OCI-M2 (cell line): Measurements from ENCODE around the gene DEF6.
"Not testable (repeated sequence)": the region's sequence is repeated elsewhere in the genome, so short reads cannot be mapped to it uniquely, and the experiment has no call there.

Source experiments
- DNase-seq: peaks from one replicate; lab custom pipeline; 2025; ENCODE audit not compliant: unreplicated experiment; lab: John Stamatoyannopoulos, UW

DEF6 gene

DNA sequence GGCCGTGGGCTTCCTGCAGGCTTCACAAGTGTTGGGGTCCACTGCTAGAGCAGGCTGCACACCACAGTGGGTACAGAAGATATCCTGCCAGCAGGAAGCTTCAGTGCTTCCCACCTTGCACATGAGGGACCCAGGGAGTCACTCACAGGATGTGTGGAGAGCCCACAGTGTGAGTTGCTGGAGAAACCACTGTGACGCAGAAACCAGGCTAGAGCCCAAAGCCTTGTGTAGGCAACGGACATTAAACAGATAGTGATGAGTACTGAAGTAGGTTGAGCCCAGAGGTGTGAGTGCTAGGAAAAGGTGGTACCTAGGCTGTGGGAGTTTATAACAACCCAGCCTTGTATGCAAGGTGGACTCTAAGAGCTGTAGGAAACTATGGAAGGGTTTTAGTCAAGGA lies 18.9 kb upstream of the DEF6 start:
- DNase-seq: no peak

DNA sequence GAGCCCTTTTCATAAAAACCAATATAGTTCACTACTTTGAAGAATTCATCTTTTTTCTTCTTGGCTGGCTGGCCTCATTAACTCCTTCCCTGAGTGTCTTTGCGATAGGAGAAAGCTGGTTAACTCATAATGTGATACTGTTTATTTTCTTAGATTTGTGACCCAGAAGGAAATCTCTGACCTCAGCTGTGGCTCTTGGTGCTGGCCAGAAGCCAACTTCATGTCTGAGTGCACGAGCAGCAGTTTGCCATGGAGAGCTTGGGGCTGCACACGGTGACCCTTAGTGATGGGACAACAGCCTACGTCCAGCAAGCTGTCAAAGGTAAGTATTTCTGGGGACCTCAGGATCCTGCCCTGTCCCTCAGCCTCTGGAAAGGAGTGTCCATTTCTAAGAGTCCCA lies 16.7 kb upstream of the DEF6 start:
- DNase-seq: no peak

DNA sequence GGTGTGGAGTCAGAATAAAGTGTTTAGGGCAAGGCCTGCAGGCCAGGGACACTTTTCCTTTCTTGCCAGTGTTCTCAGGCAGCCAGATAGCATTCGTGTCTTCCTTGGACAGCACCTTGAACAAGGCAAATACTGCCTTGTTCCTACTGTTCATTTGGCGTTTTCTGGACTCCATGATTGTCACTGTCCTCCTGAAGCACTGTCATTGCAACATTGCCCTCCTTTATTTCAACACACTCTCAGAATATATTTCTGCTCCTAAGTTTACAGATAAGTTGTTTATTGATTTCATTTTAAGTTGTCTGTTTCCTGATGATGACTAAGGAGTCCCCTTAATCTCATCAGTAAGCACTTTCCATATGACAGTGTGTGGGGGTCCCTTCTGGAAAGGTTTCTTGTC lies 15.1 kb upstream of the DEF6 start:
- no peak for DNase-seq

DNA sequence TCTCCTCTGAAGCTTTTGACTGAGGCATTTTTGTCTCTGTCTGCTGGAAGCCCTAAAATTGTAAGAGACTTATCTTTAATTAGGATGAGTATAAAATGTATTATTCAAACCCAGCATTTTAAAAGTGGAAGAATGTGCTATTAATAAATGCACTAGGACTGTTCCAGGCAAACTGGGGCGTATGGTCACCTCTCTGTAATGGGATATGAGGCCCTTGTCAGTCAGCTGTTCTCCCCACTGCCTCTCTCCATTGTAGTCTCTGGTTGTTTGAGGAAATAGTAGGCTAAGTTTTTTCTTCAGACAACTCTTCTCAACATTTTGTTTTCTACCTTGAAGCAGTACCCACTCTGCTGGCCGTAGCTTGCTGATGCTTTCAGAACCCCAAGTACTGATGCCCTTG lies 14.3 kb upstream of the DEF6 start:
- DNase-seq: no peak

DNA sequence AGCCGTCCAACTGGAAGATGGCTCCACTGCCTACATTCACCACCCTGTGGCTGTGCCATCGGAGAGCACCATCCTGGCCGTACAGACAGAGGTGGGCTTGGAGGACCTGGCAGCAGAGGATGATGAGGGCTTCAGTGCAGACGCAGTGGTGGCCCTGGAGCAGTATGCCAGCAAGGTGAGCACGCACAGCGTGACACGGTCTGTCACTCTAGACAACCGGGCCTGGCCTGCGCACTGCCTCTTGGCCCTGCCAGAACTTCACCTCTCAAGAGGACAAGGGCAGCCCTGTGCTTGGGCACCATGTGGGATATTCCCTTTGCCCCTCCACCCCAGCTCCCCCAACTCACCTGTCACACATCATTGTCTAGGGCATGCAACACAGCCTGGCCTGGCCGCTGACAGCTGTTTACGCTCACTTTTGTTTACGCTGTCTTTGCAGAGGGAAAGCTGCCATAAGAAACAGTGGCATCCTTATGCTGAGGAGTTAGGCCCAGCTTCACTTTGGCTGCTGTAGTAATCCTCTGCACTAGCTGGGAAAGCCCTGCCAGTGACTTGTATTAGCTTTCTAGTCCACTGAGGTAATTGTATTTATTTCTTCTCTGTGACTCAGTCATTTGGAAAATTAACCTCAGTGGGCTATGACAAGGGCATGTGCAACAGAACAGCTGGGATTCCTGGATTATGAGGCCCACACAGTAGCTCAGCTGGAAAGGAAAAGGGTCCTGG lies 9.8 kb upstream of the DEF6 start:
- DNase-seq: no peak

DNA sequence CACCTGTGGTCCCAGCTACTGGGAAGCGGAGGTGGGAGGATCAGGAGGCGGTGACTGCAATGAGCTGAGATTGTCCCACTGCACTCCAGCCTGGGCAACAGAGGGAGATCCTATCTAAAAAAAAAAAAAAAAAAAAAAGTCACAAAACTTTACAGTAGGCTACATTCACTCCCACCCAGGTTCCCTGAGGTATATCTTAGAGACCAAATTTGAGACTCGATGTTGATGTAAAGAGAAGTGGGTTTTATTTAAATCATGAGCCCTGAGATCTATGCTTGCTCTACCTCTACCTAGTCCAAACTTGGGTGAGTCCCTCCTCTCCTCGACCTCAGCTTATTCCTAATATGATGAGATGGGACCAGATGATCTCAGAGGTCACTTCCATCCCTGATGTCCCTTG lies 8.8 kb upstream of the DEF6 start:
- DNase-seq: no peak

DNA sequence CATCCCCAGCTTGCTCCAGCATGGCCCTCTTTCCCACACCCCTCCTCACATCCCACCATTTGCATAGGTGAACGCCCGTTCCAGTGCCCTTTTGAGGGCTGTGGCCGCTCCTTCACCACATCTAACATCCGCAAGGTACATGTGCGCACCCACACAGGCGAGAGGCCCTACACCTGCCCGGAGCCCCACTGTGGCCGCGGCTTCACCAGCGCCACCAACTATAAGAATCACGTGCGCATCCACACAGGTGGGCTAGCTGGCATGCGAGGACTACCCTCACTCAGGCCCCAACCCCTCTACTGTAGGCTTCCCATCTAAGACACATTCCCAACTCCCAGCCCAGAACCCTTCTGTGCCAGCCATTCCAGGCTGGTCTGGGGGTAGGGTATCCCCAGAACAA lies 6.1 kb upstream of the DEF6 start:
- no peak for DNase-seq

DNA sequence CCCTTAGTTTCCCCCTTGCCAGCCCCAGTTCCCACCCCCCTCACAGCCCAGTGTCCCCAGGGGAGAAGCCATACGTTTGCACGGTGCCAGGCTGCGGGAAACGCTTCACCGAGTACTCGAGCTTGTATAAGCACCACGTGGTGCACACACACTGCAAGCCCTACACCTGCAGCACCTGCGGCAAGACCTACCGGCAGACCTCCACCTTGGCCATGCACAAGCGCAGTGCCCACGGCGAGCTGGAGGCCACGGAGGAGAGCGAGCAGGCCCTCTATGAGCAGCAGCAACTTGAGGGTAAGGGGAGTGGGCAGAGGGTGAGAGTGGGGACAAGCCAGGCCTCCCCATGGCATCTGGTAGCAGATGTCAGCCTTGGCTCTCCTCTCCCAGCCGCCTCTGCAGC lies 5.1 kb upstream of the DEF6 start:
- no peak for DNase-seq

DNA sequence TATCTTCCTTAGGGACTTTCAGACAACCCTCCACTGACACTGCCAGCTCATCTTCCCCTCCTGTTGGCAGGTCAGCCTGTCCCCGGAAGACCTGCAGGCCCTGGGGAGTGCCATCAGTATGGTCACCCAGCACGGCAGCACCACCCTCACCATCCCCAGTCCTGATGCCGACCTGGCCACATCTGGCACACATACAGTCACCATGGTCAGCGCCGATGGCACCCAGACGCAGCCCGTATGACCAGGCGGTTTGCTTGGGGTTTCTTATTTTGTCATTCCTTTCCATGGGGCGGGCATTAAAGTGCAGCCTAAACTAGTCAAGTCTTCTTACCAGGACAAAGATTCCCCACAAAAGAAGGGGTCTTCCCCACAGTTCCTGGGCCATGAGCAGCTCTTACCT lies 3.9 kb upstream of the DEF6 start:
- DNase-seq: no peak

DNA sequence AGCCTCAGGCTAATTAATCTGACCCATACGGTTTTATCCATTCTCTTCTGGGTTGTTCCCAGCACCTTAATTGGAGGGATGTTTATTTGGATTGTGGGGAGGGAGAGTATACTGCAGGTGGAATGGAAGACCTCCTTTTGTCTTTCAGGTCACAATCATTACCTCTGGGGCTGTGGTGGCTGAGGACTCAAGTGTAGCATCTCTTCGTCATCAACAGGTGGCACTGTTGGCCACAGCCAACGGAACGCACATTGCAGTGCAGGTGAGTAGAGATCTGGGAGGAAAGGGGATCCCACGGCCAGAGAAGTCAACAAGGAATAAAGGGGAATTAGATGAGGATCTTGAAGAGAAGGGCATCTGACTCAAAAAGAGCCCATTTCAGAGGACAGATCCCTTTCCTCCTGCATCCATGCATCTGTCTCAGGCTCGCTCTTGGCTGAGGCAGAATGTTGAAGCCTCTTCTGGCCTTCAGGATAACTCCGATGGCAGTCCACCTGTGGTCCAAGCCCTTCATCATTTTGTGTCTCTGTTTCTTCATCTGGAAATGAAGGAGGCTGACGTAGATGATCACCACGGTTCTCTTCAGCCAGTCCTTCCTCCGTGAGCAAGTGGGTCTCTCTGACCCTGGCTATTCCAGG lies 3.2 kb upstream of the DEF6 start:
- no peak for DNase-seq

DNA sequence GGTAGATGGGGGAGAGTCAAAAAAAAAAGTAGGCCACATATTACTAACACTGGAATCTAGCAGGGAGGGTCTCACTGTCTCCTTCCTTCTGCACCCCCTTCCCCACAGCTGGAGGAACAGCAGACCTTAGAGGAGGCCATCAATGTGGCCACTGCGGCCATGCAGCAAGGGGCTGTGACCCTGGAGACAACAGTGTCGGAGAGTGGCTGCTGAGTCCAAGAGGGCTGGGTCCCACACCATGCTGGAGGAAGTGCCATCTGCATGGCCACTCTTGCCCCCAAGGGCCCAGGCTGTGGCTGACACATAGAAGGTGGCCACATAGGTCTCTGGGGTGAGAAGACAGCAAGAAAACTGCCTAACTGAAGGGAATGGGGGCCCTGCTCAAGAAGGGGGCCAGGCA lies 2.6 kb upstream of the DEF6 start:
- no peak for DNase-seq

DNA sequence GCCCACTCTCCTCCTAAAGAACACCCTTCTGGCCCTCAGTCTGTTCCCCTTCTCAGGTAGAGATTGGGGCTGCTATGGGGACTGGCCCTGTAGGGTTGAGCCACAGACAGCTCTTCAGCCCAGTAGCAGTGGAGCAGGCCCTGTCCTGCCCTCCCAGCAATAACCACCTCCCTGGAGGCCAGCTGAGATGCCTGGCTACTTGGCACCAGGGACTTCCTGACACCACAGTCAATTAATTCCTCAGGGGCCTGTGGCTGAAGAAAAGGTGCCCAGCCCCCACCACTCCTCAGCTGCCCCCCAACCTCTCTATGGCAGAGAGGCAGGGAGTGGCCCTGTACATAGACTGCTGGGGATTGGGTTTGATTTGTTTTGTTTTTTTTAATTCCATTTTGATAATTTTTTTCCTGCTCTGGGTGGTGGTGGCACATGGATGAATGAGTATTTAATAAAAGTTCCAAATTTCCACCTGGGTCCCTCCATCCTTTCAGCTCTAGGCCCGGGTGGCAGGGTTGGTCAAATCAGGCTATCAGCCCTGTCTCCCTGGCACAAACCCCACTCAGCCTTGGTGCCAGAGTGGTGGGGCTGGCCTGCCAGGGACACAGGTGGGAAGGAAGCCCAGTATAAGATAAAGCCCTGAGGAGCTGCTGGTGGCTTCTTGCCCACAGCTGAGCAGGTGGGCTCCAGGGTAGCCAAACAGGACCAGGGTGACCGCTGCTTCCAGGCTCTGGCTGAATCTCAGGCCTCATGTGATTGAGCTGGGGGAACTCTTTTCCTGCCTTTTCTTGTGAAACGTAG lies 1.9 kb upstream of the DEF6 start:
- no peak for DNase-seq

DNA sequence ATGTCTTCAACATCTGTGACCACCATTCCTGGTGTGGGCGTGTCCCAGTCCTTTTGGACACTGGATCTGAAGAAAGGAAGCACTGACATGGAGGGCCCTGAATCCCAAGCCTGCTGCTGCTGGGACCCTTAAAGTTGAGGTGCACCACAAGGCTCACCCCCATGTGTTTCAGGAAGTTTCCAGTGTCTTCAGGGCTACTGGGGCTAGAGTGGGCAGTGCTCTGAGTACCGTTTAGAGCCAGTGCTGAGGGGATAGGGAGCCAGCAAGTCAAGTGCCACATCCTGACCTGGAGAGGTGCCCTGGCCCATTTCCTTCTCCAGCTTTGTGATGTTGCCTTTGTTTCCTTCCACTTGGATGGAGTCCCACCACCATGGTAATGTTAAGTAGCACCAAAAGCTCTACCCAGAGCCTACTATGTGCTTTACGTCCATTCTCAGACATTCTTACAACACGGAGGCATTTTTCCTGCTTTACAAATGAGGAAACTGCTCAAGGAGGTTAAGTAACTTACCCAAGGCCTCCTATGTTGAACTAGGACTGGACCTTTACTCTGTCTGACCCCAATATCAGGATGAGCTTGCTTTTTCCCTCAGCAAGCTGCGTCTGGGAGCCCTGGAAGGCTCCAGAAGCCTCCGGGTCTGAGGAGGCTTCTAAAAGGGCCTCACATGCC lies 552 bp upstream of the DEF6 start:
- DNase-seq: no peak

DNA sequence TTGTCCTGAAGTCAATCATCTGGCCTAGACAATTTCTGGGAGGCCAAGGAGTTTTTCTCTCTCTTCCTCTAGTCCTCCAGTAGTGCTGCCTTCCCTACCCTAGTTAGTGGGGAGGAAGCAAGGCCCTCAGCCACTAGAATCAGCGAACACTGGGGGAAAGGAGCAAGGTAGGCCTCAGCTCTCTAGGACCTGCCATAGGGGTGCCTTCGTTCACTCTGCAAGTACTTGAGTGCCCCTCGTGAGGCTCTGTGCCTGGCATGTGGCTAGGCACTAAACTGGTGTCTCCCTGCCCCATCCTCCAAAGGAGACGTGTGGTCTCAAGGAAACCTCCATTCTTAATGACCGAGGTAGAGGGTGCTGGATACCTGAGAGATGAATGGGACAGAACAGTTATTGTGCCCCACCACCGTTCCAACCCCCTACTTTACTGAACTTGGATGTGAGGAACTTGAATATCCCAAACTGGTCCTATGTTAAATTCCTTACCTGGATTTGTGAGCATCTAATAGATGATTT lies 1.1 kb downstream of the DEF6 start:
- DNase-seq: no peak

DNA sequence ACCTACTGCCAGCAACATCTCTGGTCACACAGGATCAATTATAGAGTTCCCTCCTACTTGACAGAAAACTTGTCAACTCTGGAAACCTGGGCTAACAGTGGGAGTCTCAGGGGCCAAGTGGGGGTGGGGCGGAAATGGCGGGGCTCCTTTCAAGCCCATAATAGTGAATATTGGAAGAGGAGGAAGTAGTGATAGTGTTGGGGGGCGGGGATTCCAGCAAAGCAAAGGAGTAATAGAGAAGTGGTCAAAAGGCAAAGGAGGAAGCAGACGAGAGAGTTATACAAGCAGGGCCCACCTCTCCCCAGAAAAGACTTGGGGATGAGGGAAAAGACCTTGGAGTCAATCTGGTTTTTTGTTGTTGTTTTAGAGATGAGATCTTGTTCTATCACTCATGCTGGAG lies 2.1 kb downstream of the DEF6 start:
- no peak for DNase-seq

DNA sequence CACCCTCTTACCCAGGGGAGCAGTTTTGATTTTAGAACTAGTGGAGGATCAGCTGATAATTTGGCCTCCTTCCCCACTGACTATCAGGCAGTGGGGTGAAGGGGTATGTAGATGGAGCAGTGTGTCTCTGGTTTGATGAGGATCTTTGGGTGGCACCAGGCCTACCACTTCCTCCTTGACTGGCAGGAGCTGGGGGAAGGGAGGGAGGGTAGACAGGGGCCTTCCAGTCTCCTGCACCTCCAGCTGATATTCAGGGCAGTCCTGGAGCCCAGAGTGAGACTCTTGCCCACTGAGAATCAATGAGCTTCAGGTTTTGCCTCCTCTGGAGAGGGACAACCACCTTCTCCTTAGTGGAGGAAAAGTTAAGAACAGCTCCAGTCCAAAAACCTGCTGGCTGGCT lies 3.2 kb downstream of the DEF6 start:
- DNase-seq: no peak

DNA sequence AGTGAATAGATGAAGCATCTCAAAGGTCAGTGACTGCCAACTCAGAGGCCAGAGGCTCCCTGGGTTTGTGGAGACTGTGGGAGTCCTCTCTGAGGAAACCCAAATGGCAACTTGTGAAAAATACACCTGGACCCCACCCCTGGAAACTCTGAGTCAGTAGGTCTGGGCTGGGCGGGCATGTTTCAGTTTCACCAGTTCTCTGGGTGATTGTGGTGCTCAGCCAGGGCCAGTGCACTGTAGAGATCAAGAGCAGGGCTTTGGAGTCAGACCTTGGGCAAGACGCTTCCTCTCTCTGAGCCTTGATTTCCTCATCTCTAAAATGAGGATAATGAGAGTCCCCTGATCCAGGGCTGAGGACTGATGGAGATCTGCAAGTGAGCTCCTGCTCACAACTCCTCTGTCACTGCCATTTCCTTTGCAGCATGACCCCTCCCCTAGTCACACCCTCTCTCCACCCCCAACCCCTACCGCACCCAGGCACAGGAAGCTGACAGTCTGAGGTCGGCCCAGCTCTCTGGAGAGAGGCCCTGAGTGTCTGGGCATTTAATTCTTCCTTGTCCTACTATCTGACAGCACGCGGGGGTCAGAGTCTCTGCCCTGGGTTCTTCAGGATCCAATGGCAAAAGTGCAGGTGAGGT lies 5.1 kb downstream of the DEF6 start:
- DNase-seq: no peak

DNA sequence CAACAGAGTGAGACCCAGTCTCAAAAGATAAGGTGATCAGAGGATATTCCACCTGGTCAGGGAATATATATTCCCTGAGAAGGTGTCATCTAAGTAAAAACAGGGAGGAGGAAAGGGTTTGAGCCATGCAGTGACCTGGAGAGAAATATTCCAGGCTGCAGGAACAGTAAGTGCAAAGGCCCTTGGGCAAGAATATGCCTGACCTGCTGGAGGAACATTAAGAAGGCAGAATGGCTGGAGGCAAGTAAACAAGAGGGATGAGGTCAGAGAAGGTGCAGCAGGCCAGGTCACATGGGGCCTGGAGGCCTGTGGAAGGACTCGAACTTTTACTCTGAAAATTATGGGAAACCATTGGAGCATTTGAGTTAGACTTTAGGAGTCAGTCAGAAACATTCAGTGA lies 6.7 kb downstream of the DEF6 start:
- DNase-seq: no peak

DNA sequence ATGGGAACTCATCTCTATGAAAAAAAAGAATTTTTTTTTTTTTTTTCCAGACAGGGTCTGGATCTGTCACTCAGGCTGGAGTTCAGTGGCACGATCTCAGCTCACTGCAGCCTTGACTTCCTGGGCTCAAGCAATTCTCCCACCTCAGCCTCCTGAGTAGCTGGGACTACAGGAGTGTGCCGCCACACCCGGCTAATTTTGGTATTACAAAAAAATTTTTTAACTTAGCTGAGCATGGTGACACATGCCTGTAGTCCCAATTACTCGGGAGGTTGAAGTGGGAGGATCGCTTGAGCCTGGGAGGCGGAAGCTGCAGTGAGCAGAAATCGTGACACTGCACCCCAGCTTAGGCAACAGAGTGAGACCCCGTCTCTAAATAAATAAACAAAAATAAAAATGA lies 7.5 kb downstream of the DEF6 start:
- no peak for DNase-seq

DNA sequence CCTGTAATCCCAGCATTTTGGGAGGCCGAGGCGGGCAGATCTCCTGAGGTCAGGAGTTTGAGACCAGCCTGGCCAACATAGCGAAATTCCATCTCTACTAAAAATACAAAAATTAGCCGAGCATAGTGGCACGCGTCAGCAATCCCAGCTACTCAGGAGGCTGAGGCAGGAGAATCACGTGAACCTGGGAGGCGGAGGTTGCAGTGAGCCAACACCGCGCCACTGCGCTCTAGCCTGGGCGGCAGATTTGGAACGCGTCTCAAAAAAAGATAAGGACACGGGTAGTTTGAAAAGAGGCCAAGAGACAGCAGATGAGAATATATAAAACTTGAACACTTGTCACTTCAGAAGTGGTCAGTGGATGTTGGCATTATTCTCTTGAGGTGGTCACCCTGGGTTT lies 9.5 kb downstream of the DEF6 start:
- DNase-seq: not testable (repeated sequence)

DNA sequence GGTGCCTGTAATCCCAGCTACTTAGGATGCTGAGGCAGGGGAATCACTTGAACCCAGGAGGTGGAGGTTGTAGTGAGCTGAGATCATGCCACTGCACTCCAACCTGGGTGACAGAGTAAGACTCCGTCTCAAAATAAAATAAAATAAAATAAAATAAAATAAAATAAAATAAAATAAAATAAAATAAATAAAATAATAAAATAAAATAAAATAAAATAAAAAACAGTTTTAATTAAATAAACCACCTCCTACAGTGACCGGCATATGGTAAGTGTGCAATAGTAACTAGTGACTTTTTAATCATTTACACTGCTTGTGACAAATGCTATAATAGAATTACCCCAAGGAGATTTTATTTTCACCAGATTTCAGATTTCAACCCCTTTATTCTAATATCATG lies 10.9 kb downstream of the DEF6 start:
- not testable (repeated sequence) for DNase-seq
